OCI-LY1 (cell line): Measurements from ENCODE around the gene SWAP70.
"Not testable (repeated sequence)": the region's sequence is repeated elsewhere in the genome, so short reads cannot be mapped to it uniquely, and the experiment has no call there.

Experiments
- EZH2 ChIP-seq: fragments of 200-600 bp; sonication (generic), shearing (Covaris generic); IDR thresholded peaks from 2 replicates; pipeline ENCODE4 v1.8.0; 2017; ENCODE audit warnings: borderline replicate concordance, mixed run types, mild to moderate bottlenecking, antibody characterized with exemption, low read length, moderate library complexity, mixed read lengths
- TF ChIP-seq, protein P1 (sequence below): fragments of 200-600 bp; sonication (generic), shearing (Covaris generic); IDR thresholded peaks from 2 replicates; pipeline ENCODE4 v1.5.1; 2017; ENCODE audit warnings: mild to moderate bottlenecking, antibody characterized with exemption, low read length, moderate library complexity, mixed read lengths

DNA sequence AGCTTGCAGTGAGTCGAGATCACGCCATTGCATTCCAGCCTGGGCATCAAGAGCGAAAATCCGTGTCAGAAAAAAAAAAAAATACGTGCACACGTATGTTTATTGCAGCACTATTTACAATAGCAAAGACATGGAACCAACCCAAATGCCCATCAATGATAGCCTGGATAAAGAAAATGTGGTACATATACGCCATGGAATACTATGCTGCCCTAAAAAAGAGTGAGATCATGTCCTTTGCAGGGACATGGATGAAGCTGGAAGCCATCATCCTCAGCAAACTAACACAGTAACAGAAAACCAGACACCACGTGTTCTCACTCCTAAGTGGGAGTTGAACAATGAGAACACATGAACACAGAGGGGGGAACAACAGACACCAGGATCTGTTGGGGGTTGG, 31.4 kb downstream of the SWAP70 start:
- TF ChIP-seq, protein P1, sequence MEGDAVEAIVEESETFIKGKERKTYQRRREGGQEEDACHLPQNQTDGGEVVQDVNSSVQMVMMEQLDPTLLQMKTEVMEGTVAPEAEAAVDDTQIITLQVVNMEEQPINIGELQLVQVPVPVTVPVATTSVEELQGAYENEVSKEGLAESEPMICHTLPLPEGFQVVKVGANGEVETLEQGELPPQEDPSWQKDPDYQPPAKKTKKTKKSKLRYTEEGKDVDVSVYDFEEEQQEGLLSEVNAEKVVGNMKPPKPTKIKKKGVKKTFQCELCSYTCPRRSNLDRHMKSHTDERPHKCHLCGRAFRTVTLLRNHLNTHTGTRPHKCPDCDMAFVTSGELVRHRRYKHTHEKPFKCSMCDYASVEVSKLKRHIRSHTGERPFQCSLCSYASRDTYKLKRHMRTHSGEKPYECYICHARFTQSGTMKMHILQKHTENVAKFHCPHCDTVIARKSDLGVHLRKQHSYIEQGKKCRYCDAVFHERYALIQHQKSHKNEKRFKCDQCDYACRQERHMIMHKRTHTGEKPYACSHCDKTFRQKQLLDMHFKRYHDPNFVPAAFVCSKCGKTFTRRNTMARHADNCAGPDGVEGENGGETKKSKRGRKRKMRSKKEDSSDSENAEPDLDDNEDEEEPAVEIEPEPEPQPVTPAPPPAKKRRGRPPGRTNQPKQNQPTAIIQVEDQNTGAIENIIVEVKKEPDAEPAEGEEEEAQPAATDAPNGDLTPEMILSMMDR = not testable (repeated sequence)
- TF ChIP-seq EZH2 = not testable (repeated sequence)
